ENCODE results near the gene SPRN.

GRCh38 chr10:133445751-133446708, 21.6 kb upstream of the SPRN start:
- TF ChIP-seq POLR2AphosphoS5 (IDR thresholded peaks at IDR 0.05; ENCODE audit: low read depth, low read length) = no peak
- no peak for TF ChIP-seq TAF1 (IDR thresholded peaks at IDR 0.05; ENCODE audit: borderline replicate concordance, insufficient read depth, low read length)
